ENCODE data around the gene PCGF1.

PCGF1 gene

DNA sequence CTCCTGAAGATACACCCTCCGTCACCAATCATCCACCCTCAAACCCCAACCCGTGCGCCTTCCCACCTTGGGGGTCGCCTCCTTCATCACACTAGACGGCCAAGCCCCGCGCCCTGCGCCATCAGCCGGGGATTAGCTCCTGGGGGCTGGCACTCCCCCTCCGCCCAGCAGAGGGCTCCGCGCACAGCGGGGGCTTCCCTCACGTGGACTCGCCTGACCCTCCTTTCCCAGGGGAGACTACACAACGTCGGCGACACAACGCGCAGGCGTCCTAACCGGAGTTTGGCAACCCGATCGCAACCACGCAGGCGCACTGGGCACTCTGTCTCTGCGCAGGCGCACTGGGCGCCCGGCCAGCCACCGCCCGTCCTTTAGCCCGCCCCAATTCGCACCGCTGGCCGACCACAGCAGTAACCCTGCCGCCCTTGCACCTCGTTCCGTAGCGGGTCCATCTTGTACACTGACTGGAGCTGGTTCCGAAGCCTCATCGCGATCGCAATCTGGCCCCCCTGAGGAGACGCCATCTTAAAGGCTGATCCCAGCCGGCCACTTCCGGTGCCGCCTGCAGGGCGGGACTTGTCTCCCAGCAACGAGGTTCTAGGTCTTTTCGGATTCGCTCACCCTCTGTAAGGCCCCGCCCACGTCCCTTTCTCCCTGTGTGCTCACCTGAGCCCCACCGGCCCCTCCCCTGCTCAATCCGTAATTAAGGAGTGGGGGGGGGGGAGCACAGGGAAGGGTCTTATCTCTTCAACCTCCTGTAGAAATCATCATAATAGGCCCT lies at the start of gene PCGF1:
PCGF1 (minus strand) TSS at position 551 of the 781 bp plus-strand sequence; CDS start at position 524, 27 bp downstream.
- peak; percentile 99 for DNase-seq

DNA sequence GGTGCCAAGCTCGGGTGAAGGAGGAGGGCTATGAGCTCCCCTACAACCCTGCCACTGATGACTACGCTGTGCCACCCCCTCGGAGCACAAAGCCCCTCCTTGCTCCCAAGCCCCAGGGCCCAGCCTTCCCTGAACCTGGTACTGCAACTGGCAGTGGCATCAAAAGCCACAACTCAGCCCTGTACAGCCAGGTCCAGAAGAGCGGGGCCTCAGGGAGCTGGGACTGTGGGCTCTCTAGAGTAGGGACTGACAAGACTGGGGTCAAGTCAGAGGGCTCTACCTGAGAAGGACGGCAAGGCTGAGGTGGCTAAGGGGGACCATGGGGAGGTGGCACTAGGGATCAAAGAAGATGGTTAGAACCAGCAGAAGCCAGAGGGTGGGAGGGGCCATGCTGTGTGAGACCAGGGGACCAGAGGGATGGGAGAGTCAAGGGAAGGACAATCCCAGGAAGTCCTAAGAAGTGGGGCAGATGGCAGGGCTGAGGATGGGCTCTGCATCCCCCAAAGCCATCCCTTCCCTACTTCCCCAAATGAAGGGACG lies 49.4 kb upstream of the PCGF1 start:
- no peak for DNase-seq

DNA sequence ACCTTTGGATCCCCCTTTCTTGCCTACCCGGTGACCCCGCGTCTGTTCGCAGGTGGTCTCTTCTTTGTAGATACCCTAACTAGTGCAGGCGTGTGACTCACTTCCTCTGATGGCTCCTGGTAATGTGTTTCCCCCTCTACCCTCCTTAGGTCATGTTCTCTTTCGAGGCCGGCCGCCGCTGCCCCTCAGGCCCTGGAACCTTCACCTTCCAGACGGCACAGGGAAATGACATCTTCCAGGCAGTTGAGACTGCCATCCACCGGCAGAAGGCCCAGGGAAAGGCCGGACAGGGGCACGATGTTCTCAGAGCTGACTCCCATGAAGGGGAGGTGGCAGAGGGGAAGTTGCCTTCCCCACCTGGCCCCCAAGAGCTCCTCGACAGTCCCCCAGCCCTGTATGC lies 48.7 kb upstream of the PCGF1 start:
- no peak for DNase-seq

DNA sequence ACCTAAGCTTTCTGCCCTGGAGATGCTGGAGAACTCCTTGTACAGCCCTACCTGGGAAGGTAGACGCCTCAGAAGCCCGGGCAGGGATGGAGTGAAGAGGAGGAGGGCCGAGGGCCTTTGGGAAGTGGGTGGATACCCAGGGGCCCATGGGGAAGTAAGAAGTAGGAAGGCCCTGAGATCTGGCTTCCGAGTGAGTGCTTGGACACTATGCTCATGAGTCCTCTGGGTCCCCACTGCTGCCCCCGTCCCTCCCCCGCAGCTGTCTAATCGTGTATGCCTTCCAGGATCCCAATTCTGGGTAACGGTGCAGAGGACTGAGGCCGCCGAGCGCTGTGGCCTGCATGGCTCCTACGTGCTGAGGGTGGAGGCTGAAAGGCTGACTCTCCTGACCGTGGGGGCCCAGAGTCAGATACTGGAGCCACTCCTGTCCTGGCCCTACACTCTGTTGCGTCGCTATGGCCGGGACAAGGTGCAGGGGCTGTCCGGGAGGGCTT lies 48.2 kb upstream of the PCGF1 start:
- DNase-seq: no peak

DNA sequence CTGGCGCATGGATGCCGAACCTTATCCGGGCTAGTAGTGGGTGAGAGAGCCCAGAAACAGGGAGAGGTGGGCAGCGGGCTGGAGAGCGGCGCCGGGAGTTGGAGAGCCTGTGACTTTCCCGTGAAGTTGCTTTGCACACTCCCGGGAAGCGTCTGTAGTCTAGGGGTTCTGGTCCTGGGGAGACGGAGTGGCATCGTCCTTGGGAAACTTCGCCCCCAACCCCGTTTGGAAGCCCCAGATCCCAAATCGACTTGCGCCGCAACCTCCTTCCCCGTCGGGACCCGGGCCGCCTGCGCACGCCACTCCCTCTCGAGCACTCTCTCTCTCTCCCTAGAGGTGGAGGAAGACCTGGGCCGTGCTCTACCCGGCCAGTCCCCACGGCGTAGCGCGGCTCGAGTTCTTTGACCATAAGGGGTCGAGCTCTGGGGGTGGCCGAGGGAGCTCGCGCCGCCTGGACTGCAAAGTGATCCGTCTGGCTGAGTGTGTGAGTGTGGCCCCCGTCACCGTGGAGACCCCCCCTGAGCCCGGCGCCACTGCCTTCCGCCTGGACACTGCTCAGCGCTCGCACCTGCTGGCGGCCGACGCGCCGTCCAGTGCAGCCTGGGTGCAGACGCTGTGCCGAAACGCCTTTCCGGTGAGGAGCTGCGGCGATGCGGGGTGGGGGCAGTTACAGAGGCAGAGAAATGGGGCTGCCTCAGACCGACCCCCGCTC lies 47.5 kb upstream of the PCGF1 start:
- DNase-seq: no peak

DNA sequence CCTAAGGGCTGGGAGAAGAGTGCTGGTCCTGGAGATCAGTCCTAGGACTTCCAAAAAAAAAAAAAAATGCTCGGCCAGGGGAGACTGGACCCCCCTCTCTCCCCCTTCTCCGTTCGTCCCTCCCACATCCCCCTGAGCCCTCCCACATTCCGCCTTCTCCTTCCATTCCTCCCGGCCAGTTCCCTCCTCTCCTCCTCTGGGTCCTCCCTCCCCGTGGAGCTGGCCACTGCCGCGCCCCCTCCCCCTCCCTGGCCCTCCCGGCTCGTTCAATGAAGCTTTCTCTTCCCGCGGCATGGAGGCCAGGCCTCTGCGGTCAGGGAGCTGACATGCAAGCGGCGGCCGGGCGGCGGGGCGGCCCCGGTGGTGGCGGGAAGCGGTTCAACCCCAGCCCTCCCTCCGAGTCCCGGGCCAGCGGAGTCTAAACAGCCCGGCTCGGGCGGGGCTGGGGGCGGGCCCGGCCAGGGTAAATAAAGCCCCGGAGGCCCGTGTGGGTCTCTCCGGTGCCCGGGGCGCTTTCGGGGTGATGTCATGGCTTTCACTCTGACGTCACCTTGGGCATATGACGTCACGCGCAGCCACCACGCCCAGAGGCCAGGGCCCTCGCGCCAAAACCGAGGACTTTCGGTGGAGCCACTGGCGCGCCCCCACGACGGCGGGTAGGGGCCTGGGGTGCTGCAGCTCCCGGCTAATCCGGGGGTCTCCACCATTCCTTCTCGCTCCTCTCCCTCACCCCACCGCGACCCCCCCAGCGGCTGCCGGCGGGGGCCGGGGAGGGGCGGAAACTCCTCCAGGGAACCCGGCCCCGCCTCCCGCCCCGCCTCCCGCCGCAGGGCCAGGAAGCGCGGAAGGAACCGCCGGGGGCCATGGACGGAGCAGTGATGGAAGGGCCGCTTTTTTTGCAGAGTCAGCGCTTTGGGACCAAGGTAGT lies 46.7 kb upstream of the PCGF1 start, which contains the start of the genes DOK1 and LOXL3:
DOK1 (plus strand) TSS at position 829 of the 928 bp plus-strand sequence; CDS start at position 864, 35 bp downstream.
LOXL3 (minus strand) TSS at position 51 of the 928 bp plus-strand sequence. CDS start 1,308 bp downstream, outside the sequence.
- peak; percentile 52 for DNase-seq

DNA sequence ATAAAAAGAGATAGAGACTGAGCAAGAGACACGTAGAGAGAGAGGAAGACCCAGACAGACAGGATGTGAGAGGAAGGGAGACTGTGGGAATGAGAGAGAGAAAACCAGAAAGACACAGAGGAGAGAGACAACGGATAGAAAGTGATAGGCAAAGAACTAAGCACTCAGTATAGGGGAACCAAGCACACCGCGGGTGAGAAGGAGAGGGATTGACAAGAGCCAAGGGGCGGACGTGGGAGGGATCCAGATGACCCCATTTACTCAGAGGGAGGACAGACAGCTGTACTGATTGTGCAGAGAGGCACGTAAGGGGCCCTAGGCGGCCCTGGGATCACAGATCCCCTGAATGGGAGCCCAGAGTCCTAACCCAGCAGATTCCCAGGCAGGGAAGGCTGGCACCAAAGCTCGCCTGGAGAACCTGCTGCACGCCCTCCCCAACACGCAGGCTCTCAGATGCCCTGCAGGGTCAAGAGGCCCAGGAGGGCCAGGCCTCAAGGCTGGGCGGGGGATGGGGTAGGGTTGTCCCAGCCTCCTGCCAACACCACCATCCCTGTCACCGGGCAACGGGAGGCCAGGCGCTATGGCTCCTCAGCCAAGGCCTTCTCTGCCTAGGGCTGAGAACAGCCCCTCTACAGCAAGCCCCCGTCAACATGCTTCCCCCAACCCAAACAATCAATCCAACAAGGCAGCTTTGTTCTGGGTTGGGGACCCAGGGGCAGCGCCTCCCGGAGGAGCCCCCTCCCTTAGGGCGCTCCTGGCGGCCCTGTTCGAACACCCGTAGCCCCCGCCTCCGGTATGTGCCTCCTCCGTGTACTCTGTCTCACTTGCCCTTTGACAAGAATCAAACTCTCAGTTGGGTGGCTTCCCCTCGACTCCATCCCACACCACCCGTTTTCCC lies 45.7 kb upstream of the PCGF1 start:
- DNase-seq: no peak

DNA sequence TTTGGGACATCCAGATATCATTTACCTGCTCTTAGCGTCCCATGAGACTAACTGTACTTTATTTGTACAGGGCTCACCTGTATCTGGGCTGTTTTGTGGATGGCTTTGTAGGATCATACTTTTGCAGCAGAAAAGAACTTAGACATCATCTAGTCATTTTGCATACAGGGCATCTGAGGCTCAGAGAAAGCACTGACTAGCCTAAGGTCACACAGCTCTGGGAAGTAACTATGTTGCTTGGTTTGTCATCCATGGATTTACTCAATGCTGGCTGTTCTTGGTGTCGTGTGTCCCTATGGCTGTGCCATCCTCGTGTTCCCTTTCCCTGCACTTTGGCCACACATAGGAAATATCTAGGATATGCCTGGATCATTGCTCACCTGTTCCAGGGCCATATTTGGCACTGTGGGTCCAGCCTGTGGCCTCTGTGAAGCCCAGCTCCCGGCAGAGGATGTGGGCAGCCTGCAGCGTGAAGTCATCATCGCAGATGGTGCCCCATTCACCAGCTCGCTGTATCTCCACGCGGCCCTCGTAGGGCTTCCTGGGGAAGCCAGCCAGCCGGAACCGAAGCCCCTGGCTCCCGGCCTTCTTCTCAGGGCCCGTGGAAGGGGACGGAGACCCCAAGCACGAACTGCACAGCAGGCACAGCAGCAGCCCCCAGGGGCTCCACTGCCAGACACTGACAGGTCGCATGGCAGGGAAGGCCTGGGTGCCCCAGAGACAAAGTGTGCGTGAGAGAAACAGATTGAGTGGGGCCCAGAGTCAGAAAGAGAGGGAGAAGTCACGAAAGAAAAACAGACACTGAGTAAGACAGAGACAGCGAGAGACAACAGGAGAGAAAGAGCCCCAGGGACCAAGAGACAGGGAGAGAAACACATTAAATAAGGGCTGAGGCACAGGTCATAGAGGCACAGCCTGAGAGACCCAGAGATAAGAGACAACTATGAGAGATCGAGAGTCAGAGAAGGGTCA lies 44.7 kb upstream of the PCGF1 start:
- no peak for DNase-seq

DNA sequence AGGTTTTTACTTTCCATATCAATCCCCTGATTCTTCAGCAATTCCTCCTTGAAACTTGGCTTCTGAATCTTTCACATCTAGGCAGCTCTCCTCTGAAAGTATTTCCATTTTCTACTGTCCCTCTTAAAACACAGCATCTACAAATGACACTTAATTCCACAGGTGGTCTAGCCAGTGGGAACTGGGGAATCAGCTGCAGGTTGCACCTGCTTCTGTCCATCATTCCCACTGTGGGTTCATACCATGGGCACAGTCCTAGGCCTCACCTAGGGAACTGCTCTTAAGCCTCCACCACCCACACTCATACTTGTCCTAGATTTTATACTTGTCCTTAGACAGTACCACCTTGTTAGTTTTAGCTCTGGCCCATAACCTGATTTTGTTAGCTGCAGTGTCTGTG lies 44.0 kb upstream of the PCGF1 start:
- DNase-seq: no peak

DNA sequence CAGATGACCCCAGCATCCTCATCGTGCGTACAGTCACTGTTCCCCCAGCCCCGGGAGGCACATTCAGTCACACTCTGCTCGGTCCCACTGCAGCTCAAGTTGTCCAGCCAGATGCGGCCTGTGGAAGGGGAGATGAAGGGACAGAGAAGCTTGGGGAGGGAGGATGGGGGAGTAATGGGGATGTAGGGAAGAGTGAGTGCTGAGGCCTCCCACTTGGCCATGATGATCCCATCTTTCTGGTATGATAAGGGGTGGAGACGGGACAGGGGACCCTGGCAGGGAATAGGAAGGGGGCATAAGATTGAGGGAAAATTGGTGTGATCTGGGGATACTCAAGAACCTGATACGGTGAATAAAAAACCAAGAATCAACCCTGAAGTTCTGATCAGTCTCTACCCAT lies 42.7 kb upstream of the PCGF1 start:
- no peak for DNase-seq

DNA sequence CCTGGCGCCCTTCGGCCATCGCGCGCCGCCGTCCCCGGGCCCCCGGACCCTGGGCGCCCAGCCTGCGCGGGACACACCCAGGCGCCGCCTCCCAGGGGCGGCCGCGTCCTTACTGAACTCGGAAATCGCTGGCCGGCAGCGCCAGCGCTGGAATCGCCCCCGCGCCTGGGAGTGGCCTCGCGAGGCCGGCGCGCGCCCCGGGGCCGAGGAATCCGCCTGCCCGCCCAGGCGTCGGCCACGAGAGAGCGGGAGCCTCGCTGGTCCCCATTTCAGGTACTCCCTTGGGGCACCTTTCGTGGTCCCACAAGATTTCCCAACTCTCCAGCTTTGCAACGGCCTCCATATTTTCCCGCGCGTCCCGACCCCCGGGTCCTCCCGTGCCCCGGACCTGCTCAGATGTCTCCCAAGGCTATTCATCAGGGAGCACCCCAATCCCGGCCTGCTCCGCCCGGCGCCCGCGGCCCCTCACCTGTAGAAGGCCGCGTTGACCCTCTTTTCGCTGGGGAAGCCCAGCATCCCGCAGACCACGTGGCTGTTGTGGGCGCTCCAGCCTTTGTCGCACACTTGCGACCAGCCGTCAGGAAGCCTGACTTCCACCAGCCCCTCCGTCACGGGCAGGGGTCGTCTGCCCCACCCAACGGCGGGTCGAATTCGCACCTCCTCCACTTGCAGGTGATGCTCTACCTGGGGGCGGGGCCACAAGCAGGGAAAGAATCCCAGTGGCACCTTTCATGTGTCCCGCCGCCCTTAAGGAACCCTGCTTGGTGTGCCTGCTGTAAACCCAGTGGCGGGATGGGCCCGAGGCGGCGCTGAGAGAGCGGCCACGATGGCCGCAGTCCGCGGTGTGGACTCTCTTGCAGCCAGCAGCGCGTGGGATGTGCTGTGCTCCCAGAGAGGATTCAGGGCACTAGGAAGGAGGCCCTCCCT lies 41.7 kb upstream of the PCGF1 start:
- DNase-seq: no peak

DNA sequence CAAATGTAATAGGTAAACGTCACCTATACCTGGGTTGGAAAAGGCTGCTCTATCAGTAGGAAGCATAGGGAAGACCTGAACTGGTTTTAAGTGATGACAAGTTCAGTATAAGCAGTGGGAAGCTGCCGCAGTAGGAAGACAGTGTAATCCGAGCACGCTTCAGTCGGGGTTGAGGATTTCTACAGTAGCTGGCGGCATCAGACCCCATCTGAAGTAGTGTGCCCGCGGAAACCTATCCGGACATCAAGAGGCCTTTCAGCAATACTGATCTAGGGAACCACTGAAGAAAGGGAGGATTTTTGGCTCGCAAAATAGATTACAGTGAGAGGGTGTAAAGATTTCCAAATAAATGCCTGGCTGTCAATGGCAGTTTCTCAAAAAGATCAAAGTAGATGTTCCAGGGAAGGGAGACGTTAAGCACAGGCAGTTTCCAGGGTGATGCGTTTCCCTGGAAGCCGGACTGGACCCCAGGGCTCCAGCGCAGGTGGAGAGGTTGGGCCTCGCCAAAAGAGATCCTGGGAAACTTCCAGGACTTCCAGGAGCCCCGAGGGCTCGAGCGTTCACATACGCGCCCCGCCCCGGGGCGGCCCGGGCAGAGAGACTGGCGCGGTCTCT lies 40.9 kb upstream of the PCGF1 start:
- DNase-seq: no peak

DNA sequence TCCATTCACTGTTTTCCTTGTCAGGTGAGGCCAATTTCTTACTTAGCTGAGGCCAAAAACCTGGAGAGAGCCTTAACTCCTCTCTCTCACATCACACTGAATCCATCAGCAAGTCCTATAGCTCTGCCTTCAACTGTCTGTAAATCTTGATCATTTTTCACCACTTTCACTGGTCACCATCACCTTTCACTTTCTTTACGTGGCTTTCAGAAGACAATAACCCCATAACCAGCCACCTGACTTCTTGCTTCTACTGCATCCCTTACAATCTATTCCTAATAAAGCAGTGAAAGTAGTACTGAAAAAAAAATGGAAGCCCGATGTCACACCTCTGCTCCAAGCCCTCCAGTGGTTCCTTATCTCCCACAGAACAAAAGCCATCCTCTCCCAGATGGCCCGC lies 38.5 kb upstream of the PCGF1 start:
- no peak for DNase-seq

DNA sequence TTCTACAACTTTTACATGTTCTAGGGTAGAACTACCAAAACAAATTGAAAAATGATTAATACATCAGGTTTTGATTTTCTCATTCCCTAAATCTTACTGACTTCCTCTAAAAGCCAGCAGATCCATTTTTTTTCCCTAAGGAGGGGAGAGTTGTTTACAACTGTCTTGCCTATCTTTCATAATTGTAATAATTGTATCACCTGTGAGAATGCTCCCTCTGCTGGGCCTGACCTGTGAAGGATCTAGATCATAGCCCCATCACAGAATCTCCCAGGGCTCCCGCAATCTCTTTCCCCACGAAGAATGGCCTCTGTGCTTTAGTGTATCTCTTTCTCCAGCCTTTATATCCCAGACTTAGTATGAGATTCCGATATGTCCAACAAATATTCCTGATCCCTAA lies 37.1 kb upstream of the PCGF1 start:
- DNase-seq: no peak

DNA sequence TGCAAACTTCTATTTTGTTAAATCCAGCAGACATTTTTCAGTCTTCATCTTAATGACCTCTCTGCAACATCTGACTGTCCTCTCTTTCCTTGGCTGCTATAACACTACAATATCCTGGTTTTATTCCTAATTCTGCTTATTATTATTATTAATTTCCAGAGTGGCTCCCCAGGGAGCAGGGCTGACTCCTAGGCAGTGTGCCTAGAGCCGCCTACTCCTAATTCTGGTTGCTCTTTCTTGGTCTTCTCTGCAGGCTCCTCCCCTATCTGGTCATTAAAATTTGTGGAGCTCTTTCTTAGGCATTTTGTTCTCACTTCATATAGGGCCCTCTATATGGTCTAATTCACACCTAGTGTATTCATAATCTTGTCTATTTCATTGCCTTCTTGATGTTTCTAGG lies 35.5 kb upstream of the PCGF1 start:
- no peak for DNase-seq

DNA sequence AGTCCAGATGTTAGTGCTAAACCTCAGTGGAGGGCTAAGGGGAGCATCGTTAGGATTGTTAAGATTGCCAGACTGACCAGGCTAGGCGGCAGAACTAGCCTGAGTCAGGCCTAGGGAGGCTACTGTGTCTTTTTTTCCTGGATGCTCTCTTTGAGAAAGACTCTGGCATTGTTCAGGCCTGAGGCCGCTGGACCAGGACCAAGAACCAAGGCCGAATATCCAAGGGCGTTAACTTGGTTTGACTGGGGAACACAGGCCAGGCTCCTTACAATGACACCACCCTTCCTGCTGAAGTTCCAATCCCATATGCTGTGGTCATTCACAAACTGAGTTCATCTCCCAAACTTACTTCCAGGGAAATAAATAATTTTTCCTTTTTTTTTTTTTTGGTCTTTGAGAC lies 32.8 kb upstream of the PCGF1 start:
- no peak for DNase-seq

DNA sequence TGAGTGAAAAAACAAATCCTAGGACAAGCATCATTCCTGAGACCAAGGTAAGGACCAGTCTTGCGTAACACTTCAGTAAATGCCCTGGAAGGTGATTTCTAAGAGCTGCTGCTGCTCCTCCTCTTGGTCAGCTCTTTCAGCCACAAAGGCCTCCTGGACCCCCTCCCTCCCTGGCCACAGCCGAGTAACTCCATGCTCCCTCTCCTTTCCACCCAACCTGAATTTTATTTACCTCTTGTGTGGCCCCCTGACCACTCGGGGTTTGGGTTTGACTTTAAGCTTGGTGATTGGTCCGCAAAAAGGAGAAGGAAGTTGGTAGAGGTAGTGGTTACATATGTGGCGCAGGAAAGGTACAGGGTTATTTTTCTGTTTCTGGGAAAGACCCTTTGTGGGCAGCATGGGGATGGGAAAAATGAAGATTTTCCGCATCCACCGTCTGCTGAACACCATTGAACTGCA lies 31.4 kb upstream of the PCGF1 start:
- DNase-seq: no peak

DNA sequence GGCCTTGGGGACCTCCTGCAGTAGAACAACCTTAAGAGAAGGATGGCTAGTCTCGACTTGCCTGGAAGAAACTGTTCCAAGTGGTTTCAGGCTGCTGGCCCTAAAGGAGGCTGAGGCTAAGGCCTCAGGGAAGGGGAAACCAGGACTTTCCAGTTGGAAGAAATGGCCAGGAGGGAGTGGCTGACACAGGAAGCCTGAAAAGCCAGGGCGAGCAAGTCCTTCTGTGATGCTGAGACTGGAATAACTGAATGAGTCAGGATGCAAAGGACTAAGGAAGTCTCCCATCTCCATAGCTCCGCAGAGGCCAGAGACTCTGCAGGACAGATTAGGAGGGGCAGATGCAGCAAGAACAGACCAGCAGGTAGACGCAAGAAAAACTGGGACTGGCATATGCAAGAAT lies 29.6 kb upstream of the PCGF1 start:
- DNase-seq: no peak
